ENCODE results near the gene C1QL4. TPM values are rescaled to one million over a fixed set of nuclear protein-coding genes. Genes with fewer than 3 reads are reported as not detected.

C1QL4 gene
- total RNA-seq, 1 donor from 2014 or later, result not detected

- intact Hi-C loops (cut with micrococcal nuclease), result no loop called here
Observed at GRCh38 chr12:49348781-49349180, 11.8 kb upstream of the C1QL4 start.

DNA sequence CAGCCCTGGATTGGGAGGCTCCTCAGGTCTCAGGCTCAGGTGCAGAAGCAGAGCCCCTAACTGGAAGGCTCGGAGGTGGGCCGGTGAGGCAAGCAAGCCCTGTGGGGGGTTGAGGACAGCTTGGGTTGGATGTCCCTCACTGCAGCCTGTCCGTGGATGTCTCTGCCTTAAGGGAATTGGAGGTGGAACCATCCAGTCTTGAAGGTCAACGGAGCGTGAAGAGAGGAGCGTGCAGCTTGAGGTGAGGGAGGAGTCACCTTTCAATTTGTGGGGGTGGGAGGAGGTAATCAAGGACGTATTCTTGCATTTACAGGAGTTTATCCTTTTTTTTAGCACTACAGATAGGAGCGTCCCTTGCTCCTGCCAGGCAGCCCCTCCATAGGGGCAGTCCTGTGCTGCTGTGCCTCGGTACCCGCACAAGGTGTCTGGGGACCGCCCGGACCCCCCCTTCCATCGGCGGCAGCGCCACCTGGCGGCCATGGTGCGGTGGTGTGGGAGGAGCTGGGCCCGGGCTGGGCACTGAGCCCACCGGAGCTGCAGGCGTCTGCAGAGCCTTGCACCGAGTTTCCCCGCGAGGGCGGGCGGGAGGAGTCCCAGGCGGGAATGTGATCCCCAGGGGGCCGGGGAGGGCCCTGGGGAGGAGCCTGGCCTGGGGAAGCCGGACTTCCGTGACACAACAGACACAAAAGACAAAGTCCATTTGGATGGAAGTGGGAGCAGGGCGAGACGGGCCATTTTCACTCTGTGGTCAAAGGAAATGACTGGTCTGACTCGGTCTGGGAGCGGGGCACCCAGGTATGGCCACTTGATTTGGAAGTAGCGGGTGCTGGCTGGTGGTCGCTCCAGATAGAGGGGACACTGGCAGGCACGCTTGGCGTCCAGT, 10.6 kb upstream of the C1QL4 start:
- intact Hi-C loops (cut with micrococcal nuclease), result loop anchor here (1.0 to 2.0 kb wide), 3 partner anchors 10 to 59 kb away; partner anchors contain the start of genes C1QL4 and SPATS2

DNA sequence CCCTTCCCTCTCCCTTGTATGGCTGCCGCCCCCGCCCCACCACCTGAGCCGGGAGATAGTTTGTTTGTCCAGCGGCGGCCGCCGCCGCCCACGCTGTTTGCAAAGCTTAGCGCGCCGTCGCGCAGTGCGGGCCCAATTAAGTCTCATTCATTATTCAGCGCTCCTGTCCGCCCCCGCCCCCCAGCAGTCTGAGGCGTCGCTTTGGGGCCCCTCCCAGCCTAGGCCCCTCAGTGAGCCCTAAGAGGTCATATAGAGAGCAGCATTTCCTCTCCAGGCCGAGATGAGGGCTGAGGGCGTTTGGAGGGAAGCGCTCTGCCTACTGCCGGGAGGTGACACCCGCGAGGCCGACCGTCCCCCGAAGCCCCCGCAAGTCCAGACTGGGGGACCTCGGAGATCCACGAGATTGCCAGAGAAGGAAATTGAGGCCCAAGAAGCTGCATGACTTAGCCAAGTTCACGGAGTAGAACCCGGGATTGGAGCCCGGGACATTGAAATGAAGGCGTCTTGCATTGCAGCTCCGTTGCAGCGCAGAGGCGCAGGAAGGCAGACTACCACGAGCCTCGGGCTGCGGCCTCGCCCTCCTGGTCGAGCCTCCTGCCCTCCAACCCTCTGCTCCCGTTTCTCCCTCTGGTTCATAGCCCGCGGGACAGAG, 9.8 kb upstream of the C1QL4 start, which contains the start of gene DNAJC22:
DNAJC22 (plus strand) TSS at position 230 of the 652 bp plus-strand sequence. CDS start 1,985 bp downstream, outside the sequence.
- intact Hi-C loops (cut with micrococcal nuclease), result loop anchor here (1.0 to 2.0 kb wide), 3 partner anchors 9 to 58 kb away; partner anchors contain the start of genes C1QL4 and SPATS2

- intact Hi-C loops (cut with micrococcal nuclease), result loop anchor here (2.0 kb wide), 1 partner anchor 21 kb away; the partner anchor contains the start of gene SPATS2
Observed at GRCh38 chr12:49345825-49346658, 9.1 kb upstream of the C1QL4 start.

DNA sequence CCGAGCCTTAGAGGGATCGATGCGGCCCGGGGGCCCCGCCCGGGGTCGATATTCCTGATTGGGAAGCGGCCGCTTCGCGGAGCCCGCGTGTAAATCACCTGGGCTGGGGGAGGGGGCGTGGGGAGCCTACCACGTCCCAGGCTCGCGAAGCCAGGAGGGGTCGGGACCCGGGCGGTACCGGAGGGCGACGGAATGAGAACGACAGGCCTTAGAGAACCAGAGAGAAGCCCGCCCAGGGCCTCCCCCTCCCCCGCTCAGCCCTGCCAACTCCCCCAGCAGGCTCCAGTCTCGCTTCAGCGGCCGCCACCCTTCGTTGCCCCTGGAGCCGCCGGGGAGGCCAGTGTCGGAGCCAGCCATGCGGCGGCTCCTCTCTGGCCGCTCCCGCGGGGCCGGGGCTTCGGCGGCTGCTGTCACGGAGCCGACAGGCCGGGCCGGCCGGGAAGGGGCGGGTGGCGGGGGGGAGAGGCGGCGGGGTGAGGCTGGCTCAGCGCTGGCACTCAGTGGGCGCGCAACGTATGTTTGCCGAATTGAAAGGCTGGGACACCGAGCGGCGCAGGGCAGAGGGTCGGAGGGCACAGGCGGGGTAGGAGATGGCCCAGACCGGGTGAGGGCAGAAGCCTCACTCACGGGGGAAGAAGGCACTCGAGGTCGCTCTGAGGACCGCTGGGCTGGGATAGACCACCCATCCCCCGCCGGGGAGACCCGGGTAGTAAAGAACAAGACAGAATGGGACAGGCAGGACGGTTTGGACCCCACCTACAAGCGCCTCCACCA, 8.2 kb upstream of the C1QL4 start:
- intact Hi-C loops (cut with micrococcal nuclease), result no loop called here

- intact Hi-C loops (cut with micrococcal nuclease), result loop anchor here (5.0 kb wide), 2 partner anchors 252 to 362 kb away; partner anchors contain the start of gene DHH
Observed at GRCh38 chr12:49344486-49345050, 7.6 kb upstream of the C1QL4 start.

DNA sequence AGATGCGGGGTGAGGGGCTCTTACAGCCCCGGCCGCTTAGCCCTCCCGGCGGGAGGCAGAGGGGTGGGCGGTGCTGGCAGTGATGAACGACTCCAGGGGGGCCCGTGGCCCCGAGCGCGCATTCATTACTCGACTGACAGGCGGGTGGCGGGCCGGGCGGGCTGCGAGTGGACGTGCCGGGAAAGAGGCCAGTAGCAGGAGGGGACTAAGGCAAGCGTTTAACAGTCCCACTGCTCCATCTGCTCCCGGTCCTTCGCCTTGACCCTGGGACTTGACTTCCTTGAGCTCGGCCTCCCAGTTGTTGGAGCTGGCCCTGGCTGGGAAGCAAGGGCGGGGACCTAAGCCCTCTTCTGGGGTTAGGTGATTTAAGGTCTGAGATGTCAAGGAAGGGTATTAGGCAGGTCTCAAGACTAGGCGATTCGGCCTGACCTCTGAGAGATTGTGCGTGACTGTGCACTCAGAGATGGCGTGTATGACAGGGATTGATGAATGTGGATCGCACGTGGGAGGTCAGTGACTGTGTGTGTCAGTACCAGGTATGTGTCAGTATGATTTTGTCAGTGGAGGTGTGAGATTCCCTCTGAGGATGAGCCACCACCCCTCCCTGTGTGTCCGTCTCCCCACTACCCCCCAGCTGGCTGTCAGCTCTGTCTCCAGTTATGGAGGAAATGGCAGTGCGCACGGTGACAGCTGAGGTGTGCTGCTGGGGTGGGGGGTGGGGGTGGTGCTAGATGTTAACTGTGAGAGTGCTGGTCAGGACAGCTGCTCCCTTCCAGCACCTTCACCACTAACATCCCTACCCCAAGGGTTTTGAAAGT, 6.1 kb upstream of the C1QL4 start:
- intact Hi-C loops (cut with micrococcal nuclease), result loop anchor here (1.0 to 5.0 kb wide), 4 partner anchors 20 to 361 kb away; partner anchors contain the start of genes DHH and TROAP

DNA sequence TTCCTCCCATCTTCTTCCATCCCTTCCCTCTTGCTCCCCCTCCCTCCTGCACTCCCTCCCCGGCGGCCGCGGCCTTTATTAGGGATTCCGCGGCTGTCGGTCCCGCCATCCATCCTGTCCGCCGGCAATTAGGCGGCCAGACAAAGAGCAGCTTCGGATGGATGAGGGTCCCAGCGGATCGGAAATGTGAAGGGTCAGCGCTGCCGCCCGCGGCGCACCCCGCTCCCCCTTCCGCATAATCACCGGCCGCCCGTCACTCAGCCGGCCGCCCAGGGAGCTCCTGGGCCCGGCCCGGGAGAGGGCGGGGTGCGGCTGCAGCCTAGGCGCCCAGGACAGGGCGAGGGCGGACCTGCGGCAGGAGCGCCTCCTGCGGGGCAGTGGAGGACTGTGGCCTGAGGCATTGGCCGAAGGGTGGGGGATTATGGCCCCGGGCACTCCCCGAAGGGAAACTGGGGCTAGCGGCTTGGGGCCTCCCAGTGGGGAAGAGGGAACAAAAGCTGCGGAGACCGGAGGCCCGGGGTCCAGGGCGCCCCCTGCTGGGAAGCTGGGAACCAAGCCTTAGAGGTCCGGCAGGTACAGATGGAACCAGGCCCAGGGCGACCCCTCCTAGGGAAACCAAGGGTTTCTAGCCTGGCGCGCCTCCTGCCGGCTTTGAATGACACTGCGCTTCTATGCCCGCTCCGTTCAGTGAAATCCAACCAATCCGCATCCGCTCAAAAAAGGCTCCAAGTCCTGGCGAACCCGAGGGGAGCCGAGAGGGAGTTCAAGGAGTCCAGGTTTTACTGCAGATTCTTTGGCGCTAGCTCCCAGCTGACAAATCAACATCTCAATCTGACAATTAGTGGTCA, 5.3 kb upstream of the C1QL4 start:
- intact Hi-C loops (cut with micrococcal nuclease), result loop anchor here (1.0 to 5.0 kb wide), 4 partner anchors 19 to 360 kb away; partner anchors contain the start of genes DHH and TROAP

DNA sequence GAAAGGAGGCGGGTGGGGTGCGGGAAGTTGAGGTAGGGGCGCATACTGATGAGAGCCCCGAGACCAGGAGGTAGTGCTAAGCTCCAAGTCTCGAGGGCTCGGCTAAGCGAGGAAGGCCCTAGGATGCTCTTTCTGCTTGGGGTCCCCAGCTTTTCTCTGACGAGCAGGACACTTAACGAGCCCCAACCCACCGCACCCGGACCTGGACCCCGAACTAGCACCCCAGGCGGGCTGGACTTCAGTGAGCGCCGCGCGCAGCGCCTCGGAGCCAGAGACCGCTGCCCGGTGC, 4.7 kb upstream of the C1QL4 start:
- intact Hi-C loops (cut with micrococcal nuclease), result loop anchor here (1.0 to 5.0 kb wide), 4 partner anchors 18 to 359 kb away; partner anchors contain the start of genes DHH and TROAP

DNA sequence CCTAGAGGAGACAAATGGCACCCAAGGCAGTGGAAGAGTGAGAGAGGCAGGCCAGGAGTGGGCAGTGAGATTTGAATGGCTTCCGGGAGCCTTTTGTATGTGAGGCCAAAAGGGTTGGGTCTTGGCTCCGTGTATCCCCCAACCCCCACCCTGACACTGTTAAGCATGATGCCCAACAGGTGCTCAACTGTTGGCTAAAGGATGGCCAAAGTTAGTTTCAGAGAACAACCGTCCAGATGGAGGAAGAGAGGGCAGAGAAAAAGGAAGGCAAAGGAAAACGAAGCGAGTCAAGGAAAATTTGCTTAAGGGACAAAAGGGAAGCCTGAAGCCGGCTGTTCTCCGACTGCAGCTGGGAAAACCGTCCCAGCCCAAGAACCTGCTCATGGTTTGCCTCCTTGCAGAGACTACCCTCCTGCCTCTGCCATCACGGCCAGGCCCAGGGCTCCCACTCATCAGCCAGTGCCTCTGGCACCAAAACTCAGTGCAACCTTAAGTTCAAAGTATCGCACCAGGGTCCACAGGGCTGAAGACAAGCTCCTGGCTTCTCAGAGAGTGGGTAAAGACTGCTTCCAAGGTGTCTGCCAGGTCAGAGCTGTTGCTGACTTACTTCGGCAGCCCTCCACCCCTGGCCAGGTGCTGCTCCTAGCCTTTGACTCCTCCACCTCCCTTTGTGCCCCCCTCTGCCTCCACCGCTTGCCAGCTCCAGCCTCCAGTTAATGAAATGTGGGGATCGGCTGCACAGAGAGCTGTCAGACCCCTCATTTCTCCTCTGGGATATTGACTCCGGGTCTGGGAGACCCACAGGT, 4.2 kb upstream of the C1QL4 start:
- intact Hi-C loops (cut with micrococcal nuclease), result loop anchor here (5.0 kb wide), 2 partner anchors 249 to 359 kb away; partner anchors contain the start of gene DHH

GRCh38 chr12:49340095-49340870, 3.3 kb upstream of the C1QL4 start:
- intact Hi-C loops (cut with micrococcal nuclease), result loop anchor here (5.0 kb wide), 2 partner anchors 248 to 358 kb away; partner anchors contain the start of gene DHH

GRCh38 chr12:49339464-49339861, 2.5 kb upstream of the C1QL4 start:
- intact Hi-C loops (cut with micrococcal nuclease), result no loop called here

DNA sequence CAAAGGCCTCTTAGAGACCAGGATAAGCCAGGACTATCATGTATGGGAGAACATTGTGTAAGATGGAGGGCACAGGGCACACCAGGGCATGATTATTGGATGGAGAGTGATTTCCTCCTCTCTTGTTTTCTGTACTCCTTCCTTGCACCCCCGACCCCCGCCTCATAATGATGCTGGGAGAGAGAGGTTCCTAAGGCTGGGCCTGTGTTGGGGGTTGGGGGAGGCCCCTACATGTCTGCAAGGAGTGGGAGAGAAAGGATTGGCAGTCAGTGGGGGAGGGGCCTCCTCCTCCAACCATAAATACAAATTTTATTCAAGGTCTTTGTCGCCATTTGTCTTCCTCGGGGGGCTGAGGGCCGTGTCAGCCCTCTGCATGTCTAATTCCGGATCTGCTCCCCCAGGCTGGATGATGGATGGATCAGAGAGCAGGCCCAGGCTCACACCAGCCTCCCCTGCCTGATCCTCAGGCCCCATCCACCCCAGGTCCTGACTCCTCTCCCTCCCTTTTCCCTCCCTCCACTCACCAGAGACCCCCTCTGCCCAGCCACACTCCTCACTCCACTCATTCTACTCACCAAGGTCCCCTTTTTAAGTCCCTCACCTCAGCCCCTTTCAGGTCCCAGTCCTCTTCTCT, 2.0 kb upstream of the C1QL4 start:
- intact Hi-C loops (cut with micrococcal nuclease), result no loop called here

GRCh38 chr12:49335955-49336644, 888 bp downstream of the C1QL4 start:
- intact Hi-C loops (cut with micrococcal nuclease), result no loop called here

Data from T-helper 1 cell treated with Interleukin-12 subunit alpha and Interleukin-12 subunit beta and Interleukin-4 antibody, amounts not matched to agents 30 ng/mL and 1 ng/mL, for 36 hours (primary cell).